HG02763 (cell line): Measurements from ENCODE around the gene ZNF354C.

Experiments used
- ATAC-seq: cut with Tn5 transposase; IDR thresholded peaks from one replicate; pipeline ENCODE4 v1.9.1; 2021; ENCODE audit warnings: mild to moderate bottlenecking, moderate library complexity; ENCODE audit not compliant: unreplicated experiment

ZNF354C gene

GRCh38 chr5:179127136-179128040 lies 67.2 kb downstream of the ZNF354C start:
- ATAC-seq = no peak

- no peak for ATAC-seq
These were observed 67.8 kb downstream of the ZNF354C start for GRCh38 chr5:179128041-179128365.

DNA sequence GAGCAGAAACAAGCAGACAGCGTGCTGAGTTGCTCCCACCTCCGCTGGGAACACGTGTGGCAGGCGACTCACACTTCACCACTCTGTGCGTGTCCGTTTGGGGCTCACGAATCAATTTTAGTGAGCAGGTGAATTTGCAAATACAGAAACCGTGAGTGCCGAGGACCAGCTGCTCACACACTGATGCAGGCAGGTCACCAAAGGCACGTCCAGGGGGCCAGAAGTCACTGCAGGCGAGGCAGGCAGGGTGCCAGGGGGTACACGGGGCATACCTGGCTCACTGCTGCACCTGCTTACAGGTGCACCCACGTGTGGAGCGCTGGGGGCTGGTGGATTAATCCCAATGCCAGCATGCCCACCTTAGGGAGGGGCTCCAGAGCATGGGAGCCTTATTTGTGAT lies 68.8 kb downstream of the ZNF354C start:
- no peak for ATAC-seq

- no peak for ATAC-seq
These were observed 69.5 kb downstream of the ZNF354C start for GRCh38 chr5:179129607-179130071.

DNA sequence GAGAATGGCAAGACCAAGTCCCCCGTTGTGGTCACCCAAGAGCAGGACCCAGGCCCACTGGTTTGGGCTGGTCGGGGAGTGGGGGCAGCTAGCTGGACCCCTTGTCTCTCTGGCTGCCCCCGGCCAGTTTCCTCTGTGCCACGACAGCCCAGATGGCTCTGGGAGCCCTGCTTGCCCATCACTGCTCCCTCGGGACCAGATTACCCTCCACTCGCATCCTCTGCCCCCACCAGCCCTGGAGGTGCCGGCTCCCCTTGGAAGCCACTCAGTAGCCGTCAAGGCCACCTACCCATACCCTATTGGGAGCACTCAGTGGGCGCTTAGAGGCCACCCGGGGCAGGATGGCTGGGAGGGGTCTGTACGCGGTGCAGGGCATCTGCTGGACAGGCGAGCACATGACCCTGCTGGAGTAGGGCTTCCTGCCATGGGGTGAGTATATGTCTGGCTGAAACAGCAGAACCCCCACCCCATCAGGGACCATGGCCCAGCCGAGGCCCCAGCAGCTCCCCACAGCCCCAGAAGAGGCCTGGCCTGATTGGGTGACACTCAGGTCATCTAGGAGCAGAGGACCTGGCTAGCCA lies 70.0 kb downstream of the ZNF354C start:
- ATAC-seq = no peak

DNA sequence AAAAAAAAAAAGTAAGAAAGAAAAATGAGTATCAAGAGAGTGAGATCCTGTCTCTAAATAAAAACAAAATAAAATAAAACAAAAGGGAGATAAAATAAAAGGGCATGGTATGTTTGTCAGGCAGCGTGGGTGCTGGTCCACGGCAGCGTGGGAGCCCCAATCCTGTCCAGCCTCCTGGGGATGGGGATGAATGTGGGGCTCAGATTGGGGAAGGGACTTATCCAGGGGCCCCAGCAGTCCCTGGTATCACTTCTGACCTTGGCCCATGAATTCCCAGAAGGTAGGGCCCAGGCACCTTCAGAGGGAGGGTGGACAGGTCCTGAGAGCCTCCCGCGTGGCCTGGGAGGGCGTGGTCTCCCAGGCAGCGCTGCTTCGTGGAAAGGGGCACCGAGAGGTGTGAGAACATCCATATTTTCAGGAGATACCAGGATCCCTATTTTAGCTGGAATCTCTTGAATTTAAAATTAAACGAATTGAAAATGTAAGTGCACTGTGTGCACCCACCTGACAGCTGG lies 71.2 kb downstream of the ZNF354C start:
- no peak for ATAC-seq

DNA sequence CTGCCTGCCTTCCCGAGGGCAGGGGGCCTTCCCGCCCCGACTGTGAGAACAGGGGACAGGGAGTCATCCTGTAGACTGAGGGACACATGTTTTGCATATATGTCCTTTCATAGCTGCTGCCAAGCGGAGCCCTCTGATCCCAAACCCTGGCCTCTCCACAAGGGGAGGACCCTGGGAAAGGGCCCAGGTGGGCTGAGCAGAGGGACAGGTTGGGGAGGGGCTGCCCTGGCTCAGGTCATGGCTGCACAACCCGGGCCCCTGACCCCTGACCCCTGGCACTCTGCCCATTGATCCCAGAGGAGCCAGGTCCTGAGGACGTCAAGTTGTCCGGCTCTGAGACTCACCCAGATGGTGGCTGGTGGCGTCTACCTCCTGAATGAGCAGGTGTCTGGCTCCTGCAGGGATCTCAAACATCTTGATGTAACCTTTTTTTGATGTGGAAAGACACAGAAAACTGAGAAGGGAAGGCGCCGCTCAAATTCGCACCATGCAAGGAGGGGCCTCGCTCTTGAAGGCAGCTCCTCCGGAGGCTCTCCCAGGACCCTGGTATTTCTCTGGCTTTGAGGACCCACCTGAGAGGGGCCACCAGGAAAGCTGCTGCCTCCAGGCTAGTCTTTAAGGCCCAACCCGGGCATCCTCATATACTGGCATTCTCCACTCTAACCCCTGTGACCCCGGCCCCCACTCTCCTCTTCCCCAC lies 71.9 kb downstream of the ZNF354C start:
- no peak for ATAC-seq

GRCh38 chr5:179132586-179133355 lies 72.6 kb downstream of the ZNF354C start:
- ATAC-seq = no peak
